Natural killer cell (primary cell): Measurements from ENCODE around the gene CMA1. TPM values are rescaled to one million over a fixed set of nuclear protein-coding genes. Genes with fewer than 3 reads are reported as not detected.
"Not testable (repeated sequence)": the region's sequence is repeated elsewhere in the genome, so short reads cannot be mapped to it uniquely, and the experiment has no call there.

Source experiments
- ATAC-seq, 3 donors: fragments of 150-1000 bp in 2 of 3; fragments of 200-7000 bp in 1 of 3; cut with Tn5 transposase; 1 replicate in 1 of 3; 2 replicates in 2 of 3; pipeline ENCODE4 v1.10.0; 2021; ENCODE audit warnings: mild to moderate bottlenecking in 2 of 3, moderate library complexity in 2 of 3
- DNase-seq, 2 donors: peaks; one replicate each; pipeline versions ENCODE4 v3.0.0 to v3.0.0-alpha.2; 2013 to 2021; ENCODE audit warnings: mixed read lengths in 1 of 2
- H3K27ac ChIP-seq: one replicate; pipeline ENCODE4 v1.5.1; 2013; ENCODE audit warnings: mild to moderate bottlenecking, low read length
- H3K27me3 ChIP-seq: one replicate; pipeline ENCODE4 v1.6.1; 2013; ENCODE audit warnings: low read length; ENCODE audit not compliant: control insufficient read depth, insufficient read depth
- H3K36me3 ChIP-seq: one replicate; pipeline ENCODE4 v1.6.1; 2013; ENCODE audit warnings: low read length; ENCODE audit not compliant: control insufficient read depth, insufficient read depth
- H3K4me1 ChIP-seq: one replicate; pipeline ENCODE4 v1.6.1; 2013; ENCODE audit warnings: low read length; ENCODE audit not compliant: control insufficient read depth, insufficient read depth
- H3K4me3 ChIP-seq: one replicate; pipeline ENCODE4 v1.5.1; 2013; ENCODE audit warnings: low read length
- H3K9me3 ChIP-seq: one replicate; pipeline ENCODE4 v1.6.1; 2013; ENCODE audit warnings: low read length; ENCODE audit not compliant: control insufficient read depth, insufficient read depth
- H3K27ac Mint-ChIP-seq, 2 donors: one replicate each; pipeline ENCODE4 v1.8.0; 2022; ENCODE audit warnings: mild to moderate bottlenecking in 2 of 2, mixed read lengths in 2 of 2, moderate library complexity in 1 of 2
- H3K27me3 Mint-ChIP-seq, 2 donors: one replicate each; pipeline ENCODE4 v1.8.0; 2022; ENCODE audit warnings: low read depth in 2 of 2, mixed read lengths in 2 of 2
- H3K36me3 Mint-ChIP-seq: one replicate; pipeline ENCODE4 v1.8.0; 2022; ENCODE audit warnings: mixed read lengths
- H3K4me1 Mint-ChIP-seq, 2 donors: one replicate each; pipeline ENCODE4 v1.8.0; 2022; ENCODE audit warnings: mixed read lengths in 2 of 2
- H3K4me3 Mint-ChIP-seq: one replicate; pipeline ENCODE4 v1.8.0; 2022; ENCODE audit warnings: mild to moderate bottlenecking, moderate library complexity, mixed read lengths
- H3K9me3 Mint-ChIP-seq, 2 donors: one replicate each; pipeline ENCODE4 v1.8.0; 2022; ENCODE audit warnings: mixed read lengths in 2 of 2
- WGBS: methylation state at CpG from one replicate; pipeline ENCODE4 v1.1.7; 2013; ENCODE audit warnings: missing lambda C conversion rate; ENCODE audit not compliant: insufficient coverage; 5-methylcytosine and 5-hydroxymethylcytosine counted together
- intact Hi-C: fragments of 100-400 bp; cut with micrococcal nuclease; formaldehyde crosslinking; loops from one replicate; pipeline ENCODE4 v1.14.2; 2022
- total RNA-seq, 4 donors: library from RNA; stranded (reverse); fragments of 120-200 nt in 1 of 4; gene quantifications; one replicate each; pipeline versions ENCODE4 v1.2.3 to v1.2.4, GENCODE V29; 2013 to 2022
- TF ChIP-seq, protein P1 (sequence below): fragments of 200-600 bp; IDR thresholded peaks from one replicate; pipeline ENCODE4 v1.8.0; 2022; ENCODE audit warnings: antibody characterized with exemption

CMA1 gene
- total RNA-seq, 3 donors from 2014 or later (not counting 1 experiment from before 2014, with no cell fraction given), result 0.63 TPM; not detected in 2

DNA sequence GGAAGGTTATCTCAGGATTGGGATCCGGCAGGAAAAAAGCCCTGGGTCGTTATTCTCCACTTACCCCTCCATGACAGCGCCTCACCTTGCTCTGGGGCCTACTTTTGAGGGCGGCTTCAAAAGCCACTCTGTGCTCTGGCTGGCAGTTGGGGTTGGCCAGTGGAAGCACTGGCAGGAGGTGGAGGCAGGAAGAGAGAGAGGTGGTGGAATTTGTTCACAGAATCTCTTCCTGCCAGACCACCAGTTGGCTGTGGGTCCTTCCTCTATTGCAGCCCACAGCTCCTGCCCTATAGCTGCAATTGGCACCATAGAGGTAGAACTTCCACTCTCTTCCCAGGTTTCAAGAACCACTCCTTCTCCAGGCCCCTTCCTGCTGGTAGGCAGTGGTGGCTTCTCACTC, 32.8 kb downstream of the CMA1 start:
- no peaks in the 10 kb centered on the region for H3K36me3 ChIP-seq
- H3K27me3 ChIP-seq, result no peaks in the 10 kb centered on the region
- TF ChIP-seq, protein P1, sequence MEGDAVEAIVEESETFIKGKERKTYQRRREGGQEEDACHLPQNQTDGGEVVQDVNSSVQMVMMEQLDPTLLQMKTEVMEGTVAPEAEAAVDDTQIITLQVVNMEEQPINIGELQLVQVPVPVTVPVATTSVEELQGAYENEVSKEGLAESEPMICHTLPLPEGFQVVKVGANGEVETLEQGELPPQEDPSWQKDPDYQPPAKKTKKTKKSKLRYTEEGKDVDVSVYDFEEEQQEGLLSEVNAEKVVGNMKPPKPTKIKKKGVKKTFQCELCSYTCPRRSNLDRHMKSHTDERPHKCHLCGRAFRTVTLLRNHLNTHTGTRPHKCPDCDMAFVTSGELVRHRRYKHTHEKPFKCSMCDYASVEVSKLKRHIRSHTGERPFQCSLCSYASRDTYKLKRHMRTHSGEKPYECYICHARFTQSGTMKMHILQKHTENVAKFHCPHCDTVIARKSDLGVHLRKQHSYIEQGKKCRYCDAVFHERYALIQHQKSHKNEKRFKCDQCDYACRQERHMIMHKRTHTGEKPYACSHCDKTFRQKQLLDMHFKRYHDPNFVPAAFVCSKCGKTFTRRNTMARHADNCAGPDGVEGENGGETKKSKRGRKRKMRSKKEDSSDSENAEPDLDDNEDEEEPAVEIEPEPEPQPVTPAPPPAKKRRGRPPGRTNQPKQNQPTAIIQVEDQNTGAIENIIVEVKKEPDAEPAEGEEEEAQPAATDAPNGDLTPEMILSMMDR, result no peak
- no peaks in the 10 kb centered on the region for H3K9me3 Mint-ChIP-seq
- H3K36me3 Mint-ChIP-seq, result no peaks in the 10 kb centered on the region
- no peak overlapping the region for H3K4me3 ChIP-seq
- H3K4me1 ChIP-seq, result no peaks in the 10 kb centered on the region
- no peaks in the 10 kb centered on the region for H3K9me3 ChIP-seq
- no peak overlapping the region for H3K27ac ChIP-seq
- intact Hi-C loops, result no loop called here
- H3K4me3 Mint-ChIP-seq, result no peak overlapping the region
- no peaks in the 10 kb centered on the region for H3K27me3 Mint-ChIP-seq
- DNase-seq (no peak), ATAC-seq (no peak)
- peaks cover 7 to 11% of the 10 kb centered on the region in 2 donors for H3K4me1 Mint-ChIP-seq
- WGBS, result 24% methylated on average over 4 of the region's 4 CpGs
- H3K27ac Mint-ChIP-seq, result no peak overlapping the region

DNA sequence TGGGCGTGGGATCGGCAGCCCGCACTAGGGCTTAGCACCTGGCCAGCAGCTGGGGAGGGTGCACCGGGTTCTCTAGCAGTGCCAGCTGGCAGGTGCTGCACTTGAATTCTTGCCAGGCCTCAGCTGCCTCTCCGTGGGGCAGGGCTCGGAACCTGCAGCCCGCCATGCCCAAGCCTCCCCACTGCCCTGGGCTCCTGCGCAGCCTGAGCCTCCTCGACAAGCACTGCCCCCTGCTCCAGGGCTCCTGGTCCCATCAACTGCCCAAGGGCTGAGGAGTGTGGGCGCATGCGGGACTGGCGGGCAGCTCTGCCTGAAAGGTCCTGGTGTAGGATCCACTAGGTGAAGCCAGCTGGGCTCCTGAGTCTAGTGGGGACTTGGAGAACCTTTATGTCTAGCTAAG, 34.9 kb downstream of the CMA1 start:
- Mint-ChIP-seq H3K9me3 (no peaks in the 10 kb centered on the region), H3K4me3 (no peak overlapping the region), H3K27me3 (no peaks in the 10 kb centered on the region), H3K27ac (no peak overlapping the region), H3K36me3 (no peaks in the 10 kb centered on the region), H3K4me1 (peaks cover 7 to 11% of the 10 kb centered on the region in 2 donors)
- ATAC-seq (no peak), DNase-seq (no peak)
- TF ChIP-seq, protein P1, result no peak
- Histone ChIP-seq H3K27ac (no peak overlapping the region), H3K9me3 (no peaks in the 10 kb centered on the region), H3K27me3 (no peaks in the 10 kb centered on the region), H3K36me3 (no peaks in the 10 kb centered on the region), H3K4me3 (no peak overlapping the region), H3K4me1 (no peaks in the 10 kb centered on the region)
- 79% methylated on average over 12 of the region's 12 CpGs for WGBS
- intact Hi-C loops, result no loop called here

DNA sequence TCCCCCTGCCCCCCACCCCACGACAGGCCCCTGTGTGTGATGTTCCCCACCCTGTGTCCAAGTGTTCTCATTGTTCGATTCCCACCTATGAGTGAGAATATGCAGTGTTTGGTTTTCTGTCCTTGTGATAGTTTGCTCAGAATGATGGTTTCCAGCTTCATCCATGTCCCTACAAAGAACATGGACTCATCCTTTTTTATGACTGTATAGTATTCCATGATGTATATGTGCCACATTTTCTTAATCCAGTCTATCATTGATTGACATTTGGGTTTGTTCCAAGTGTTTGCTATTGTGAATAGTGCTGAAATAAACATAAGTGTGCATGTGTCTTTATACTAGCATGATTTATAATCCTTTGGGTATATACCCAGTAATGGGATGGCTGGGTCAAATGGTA, 37.6 kb downstream of the CMA1 start:
- H3K27ac ChIP-seq, ATAC-seq, DNase-seq, H3K36me3 Mint-ChIP-seq, H3K27ac Mint-ChIP-seq, H3K36me3 ChIP-seq, intact Hi-C loops, H3K27me3 ChIP-seq, H3K4me3 ChIP-seq, H3K9me3 Mint-ChIP-seq, H3K9me3 ChIP-seq, H3K4me1 Mint-ChIP-seq, H3K4me1 ChIP-seq, H3K4me3 Mint-ChIP-seq: not testable (repeated sequence)
- no CpG with 5 or more reads among the region's 2 CpGs for WGBS
- H3K27me3 Mint-ChIP-seq, result peaks cover 0 to 12% of the 10 kb centered on the region in 2 donors

GRCh38 chr14:24465805-24466204, 42.3 kb downstream of the CMA1 start:
- DNase-seq (no peak), ATAC-seq (no peak)
- no peaks in the 10 kb centered on the region for H3K9me3 ChIP-seq
- intact Hi-C loops, result no loop called here
- no peaks in the 10 kb centered on the region for H3K27me3 ChIP-seq
- Mint-ChIP-seq H3K9me3 (no peaks in the 10 kb centered on the region), H3K4me1 (peaks cover 4 to 6% of the 10 kb centered on the region in 2 donors), H3K27ac (no peak overlapping the region), H3K36me3 (no peaks in the 10 kb centered on the region), H3K4me3 (no peak overlapping the region), H3K27me3 (peaks cover 0 to 12% of the 10 kb centered on the region in 2 donors)
- no peaks in the 10 kb centered on the region for H3K36me3 ChIP-seq
- WGBS, result 80% methylated on average over 1 of the region's 3 CpGs
- no peak overlapping the region for H3K27ac ChIP-seq
- TF ChIP-seq, protein P1, result no peak
- peaks cover 4% of the 10 kb centered on the region for H3K4me1 ChIP-seq
- H3K4me3 ChIP-seq, result no peak overlapping the region
